GM12891 (cell line): ENCODE measurements around the gene PAFAH1B2.
A peak's percentile ranks its signal among the peaks of the same experiment; 100 is the strongest.

Source experiments
- DNase-seq: peaks from one replicate; pipeline ENCODE4 v3.0.0; 2011; ENCODE audit warnings: low spot score; ENCODE audit not compliant: insufficient read length
- FAIRE-seq: peaks from 2 replicates; lab custom pipeline; 2011; peaks lifted over from hg19 to GRCh38; lab: Jason Lieb, UNC
- PAX5 ChIP-seq: IDR thresholded peaks from 2 replicates; pipeline ENCODE4 v1.6.1; 2011; ENCODE audit warnings: low read length, moderate library complexity, mild to moderate bottlenecking; ENCODE audit not compliant: insufficient read depth, severe bottlenecking
- POLR2A ChIP-seq: IDR thresholded peaks from 2 replicates; pipeline ENCODE4 v1.6.1; 2011; ENCODE audit warnings: low read depth, low read length, control low read depth
- POLR2AphosphoS5 ChIP-seq: IDR thresholded peaks from 2 replicates; pipeline ENCODE4 v1.6.1; 2011; ENCODE audit warnings: low read depth, low read length, control low read depth
- POU2F2 ChIP-seq: IDR thresholded peaks from 2 replicates; pipeline ENCODE4 v1.6.1; 2011; ENCODE audit warnings: low read depth, mild to moderate bottlenecking, control low read depth, low read length, moderate library complexity
- SPI1 ChIP-seq: IDR thresholded peaks from 2 replicates; pipeline ENCODE4 v1.6.1; 2011; ENCODE audit warnings: low read depth, low read length, control low read depth
- TAF1 ChIP-seq: IDR thresholded peaks from 2 replicates; pipeline ENCODE4 v1.6.1; 2011; ENCODE audit warnings: low read depth, low read length, control low read depth

Gene PAFAH1B2

GRCh38 chr11:117210620-117211019 lies 66.5 kb downstream of the PAFAH1B2 start:
- no peak for DNase-seq
- FAIRE-seq, result no peak
- TF ChIP-seq TAF1, result no peak
- TF ChIP-seq SPI1, result no peak
- TF ChIP-seq POLR2A, result no peak
- no peak for TF ChIP-seq POLR2AphosphoS5
- no peak for TF ChIP-seq PAX5
- TF ChIP-seq POU2F2, result no peak

GRCh38 chr11:117212697-117213355 lies 68.7 kb downstream of the PAFAH1B2 start:
- no peak for DNase-seq
- FAIRE-seq, result no peak

GRCh38 chr11:117214404-117215110 lies 70.5 kb downstream of the PAFAH1B2 start:
- FAIRE-seq (no peak), DNase-seq (no peak)
- no peak for TF ChIP-seq TAF1
- no peak for TF ChIP-seq SPI1
- TF ChIP-seq POLR2AphosphoS5, result no peak
- TF ChIP-seq POU2F2, result no peak
- no peak for TF ChIP-seq PAX5
- TF ChIP-seq POLR2A, result no peak

More at GRCh38 chr11:117212697-117213355, 68.7 kb downstream of the PAFAH1B2 start:
- TF ChIP-seq POU2F2 (no peak), SPI1 (no peak), POLR2AphosphoS5 (no peak), POLR2A (no peak), TAF1 (no peak), PAX5 (no peak)

GRCh38 chr11:117217141-117218084 lies 73.3 kb downstream of the PAFAH1B2 start:
- no peak for TF ChIP-seq POU2F2
- TF ChIP-seq POLR2A, result no peak
- TF ChIP-seq SPI1, result no peak
- TF ChIP-seq POLR2AphosphoS5, result no peak
- no peak for FAIRE-seq
- DNase-seq, result no peak

- 0 out of 2 replicates have a peak, but pooled peaks have one; percentile 19 for TF ChIP-seq POLR2A
- TF ChIP-seq TAF1, result no peak
- DNase-seq (no peak), FAIRE-seq (no peak)
These were observed 74.2 kb downstream of the PAFAH1B2 start for GRCh38 chr11:117218133-117218915.

- TF ChIP-seq SPI1, result no peak
- TF ChIP-seq POLR2A, result no peak
- TF ChIP-seq POLR2AphosphoS5, result no peak
- no peak for TF ChIP-seq PAX5
- no peak for TF ChIP-seq POU2F2
- no peak for TF ChIP-seq TAF1
- DNase-seq (no peak), FAIRE-seq (no peak)
These were observed 74.9 kb downstream of the PAFAH1B2 start for GRCh38 chr11:117219001-117219400.

GRCh38 chr11:117219455-117219854 lies 75.4 kb downstream of the PAFAH1B2 start:
- DNase-seq (no peak), FAIRE-seq (no peak)
- no peak for TF ChIP-seq TAF1

- no peak for TF ChIP-seq POLR2A
- no peak for TF ChIP-seq POLR2AphosphoS5
- no peak for TF ChIP-seq PAX5
- TF ChIP-seq TAF1, result no peak
- DNase-seq (no peak), FAIRE-seq (no peak)
These were observed 75.9 kb downstream of the PAFAH1B2 start for GRCh38 chr11:117219995-117220394.

- DNase-seq (no peak), FAIRE-seq (no peak)
- no peak for TF ChIP-seq SPI1
- no peak for TF ChIP-seq POU2F2
- no peak for TF ChIP-seq TAF1
- no peak for TF ChIP-seq POLR2AphosphoS5
- TF ChIP-seq PAX5, result no peak
- TF ChIP-seq POLR2A, result no peak
These were observed 76.5 kb downstream of the PAFAH1B2 start for GRCh38 chr11:117220568-117220967.
